Posterior cingulate gyrus (tissue), 11 donors: ENCODE data around the gene ABCF2.
A peak's percentile ranks its signal among the peaks of the same experiment; 100 is the strongest.

ENCODE experiments used
- DNase-seq, 10 donors: peaks; one replicate each; pipeline versions ENCODE4 v3.0.0 to v3.0.0-alpha.2; 2020 to 2021; ENCODE audit warnings: mixed read lengths in 3 of 10
- intact Hi-C: fragments of 100-400 bp; cut with DNase I; formaldehyde crosslinking; loops from one replicate; pipeline ENCODE4 v1.15.1; 2023

Gene ABCF2

DNA sequence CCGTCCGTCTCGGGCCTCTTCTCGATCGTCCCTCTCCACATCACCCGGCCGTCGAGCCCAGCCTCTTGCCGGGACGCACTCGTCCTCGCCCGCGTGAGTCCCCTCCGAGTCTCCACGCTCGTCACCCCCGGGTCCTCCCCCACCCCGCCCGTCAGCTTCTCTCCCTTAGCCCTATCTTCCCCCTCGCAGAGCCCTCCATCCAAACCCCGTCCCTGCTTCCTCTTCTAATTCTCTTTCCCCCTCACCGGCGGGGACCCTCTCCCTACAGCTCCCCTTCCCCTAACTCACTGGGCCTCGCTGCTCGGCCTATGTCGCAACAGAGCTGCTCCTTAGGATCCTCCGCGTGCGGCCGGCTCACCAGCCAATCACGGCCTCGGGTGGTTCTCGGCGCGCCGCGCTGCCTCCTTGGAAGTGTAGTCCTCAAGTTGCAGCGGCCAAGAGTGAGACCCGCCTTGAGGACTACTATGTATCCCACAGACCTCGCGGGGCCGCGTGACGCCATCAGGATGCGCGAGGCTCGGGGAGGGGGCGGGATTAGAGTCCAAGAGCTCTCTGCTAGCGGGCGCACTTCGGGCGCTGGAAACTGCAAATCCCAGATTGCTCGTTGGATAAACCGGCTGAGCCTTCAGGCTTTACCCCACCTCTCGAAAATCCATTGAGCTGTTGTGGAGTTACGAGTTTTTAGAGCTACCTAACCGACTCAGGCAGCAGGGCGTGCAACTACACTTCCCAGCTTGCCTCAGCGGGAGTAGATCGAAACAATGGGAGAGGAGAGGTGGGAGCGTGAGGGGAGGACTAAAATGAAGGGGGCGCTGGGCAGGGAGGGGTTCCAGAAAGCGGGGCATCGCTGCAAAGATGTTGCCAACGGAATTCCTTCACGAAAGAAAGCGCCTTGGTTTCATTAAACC is at the start of gene ABCF2:
ABCF2 (minus strand) TSS at position 331 of the 908 bp plus-strand sequence. CDS start 747 bp downstream, outside the sequence.
- intact Hi-C loops: no loop called here

DNA sequence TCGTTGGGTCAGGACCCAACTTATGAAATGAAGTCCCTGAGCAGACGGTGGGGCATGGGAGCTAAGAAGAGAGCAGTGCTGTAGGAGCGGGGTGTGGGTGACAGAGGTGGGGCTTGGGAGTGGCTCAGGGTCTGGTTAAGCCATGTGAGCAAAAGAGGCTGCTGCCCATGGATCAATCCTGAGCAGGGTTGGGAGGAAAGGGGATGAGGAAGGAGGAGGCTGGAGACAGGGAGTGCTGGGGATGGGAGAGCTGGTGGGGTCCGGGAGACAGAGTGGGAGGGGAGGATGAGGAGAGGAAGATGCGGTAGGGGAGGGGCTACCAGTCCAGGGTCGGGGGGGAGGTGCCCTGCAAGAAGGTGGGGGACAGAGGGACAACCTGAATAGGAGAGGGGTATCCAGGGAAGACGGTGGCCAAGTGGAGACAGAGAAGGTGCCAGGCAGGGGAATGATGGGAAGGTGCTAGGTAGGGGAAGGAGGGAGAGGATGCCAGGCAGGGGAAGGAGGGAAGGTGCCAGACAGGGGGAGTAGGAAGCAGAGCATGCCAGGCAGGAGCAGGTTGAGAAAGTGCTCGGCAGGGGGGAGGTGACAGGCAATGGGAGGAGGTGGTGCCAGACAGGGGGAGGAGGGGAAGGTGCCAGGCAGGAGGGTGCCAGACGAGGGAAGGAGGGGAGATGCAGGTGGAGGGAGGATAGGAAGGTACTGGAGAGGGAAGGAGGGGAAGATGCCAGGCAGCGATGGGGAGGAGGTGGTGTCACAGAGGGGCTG is 49.0 kb upstream of the ABCF2 start:
- peak in 5 of 10 donors; percentile 31 to 82 (median 43) for DNase-seq

More for the DNA sequence above, at the start of gene ABCF2:
- DNase-seq: peak; percentile 99 to 100 (median 100)

GRCh38 chr7:151274936-151275812 is 48.2 kb upstream of the ABCF2 start:
- DNase-seq: peak in 1 of 10 donors; percentile 78
- intact Hi-C loops: no loop called here

More for the DNA sequence above, 49.0 kb upstream of the ABCF2 start:
- intact Hi-C loops: no loop called here

DNA sequence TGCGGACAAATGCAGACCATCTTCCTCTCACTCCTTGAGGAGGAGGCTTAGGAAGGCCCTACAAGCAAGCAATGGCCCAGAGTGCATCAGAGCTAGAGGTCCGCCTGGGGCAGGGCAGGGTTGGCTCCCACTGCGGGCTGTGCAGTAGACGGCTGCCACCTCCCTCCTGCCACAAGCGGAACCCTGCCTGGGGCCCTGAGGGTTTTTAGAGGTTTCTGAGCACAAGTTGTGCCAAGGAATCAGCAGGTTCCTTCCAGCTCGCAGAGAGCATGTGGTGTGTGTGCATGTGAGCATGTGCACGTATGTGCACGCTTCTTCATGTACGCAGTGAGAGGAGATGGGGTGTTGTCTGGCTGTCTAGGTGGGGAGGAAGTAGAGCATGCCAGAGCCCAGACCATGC is 47.4 kb upstream of the ABCF2 start:
- intact Hi-C loops: no loop called here
- DNase-seq: peak in 1 of 10 donors; percentile 67

- peak in 1 of 10 donors; percentile 84 for DNase-seq
- intact Hi-C loops: no loop called here
Measured at GRCh38 chr7:151273651-151274390, 46.8 kb upstream of the ABCF2 start.

- DNase-seq: peak in 2 of 10 donors; percentile 80 to 83
- intact Hi-C loops: no loop called here
Measured at GRCh38 chr7:151272877-151273276, 45.9 kb upstream of the ABCF2 start.

DNA sequence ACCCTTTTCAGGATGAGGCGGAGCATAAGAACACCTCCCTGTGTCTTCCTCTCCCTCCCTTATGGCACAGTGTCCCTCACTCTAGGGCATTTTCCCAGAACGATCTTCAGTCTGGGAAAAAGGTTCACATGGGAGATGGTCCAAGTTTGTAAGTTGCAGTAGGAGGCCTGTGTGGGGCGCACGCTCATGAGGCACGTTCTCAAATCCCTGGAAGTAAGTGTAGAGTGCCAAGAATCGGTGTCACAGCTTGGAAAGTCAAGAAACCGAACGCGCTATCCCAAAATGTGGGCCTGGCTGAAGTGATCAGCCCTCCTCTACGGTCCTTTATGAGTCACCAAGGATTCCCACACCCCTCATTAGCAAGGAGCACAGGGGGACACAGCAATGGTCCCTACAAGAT is 45.4 kb upstream of the ABCF2 start:
- DNase-seq: peak in 2 of 10 donors; percentile 71 to 85
- intact Hi-C loops: no loop called here

DNA sequence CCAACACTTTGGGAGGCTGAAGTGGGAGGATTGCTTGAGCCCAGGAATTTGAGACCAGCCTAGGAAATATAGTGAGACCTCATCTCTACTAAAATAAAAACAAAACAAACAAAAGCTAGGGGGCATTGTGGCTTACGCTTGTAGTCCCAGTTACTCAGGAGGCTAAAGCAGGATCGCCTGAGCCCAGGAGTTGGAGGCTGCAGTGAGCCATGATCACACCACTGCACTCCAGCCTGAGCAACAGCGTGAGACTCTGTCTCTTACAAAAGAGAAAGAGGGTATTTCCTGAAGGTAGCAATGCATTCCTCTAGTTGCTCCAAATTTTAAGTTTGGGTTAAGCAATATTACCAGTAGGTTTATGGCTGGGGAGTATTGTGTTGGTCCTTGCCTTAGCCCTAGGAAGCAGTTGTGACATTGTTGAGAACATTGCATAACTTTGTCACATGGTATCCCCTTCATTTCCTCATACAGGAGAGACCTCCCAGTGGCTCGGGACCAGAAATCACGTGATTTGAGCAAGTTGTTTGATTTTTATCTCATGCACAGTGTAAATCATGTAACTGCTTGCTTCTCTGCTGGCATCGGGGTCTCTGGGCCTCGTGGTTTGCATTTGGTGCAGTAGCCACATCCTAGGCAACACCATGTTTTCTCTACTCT is 44.8 kb upstream of the ABCF2 start:
- intact Hi-C loops: no loop called here
- peak in 1 of 10 donors; percentile 60 for DNase-seq

DNA sequence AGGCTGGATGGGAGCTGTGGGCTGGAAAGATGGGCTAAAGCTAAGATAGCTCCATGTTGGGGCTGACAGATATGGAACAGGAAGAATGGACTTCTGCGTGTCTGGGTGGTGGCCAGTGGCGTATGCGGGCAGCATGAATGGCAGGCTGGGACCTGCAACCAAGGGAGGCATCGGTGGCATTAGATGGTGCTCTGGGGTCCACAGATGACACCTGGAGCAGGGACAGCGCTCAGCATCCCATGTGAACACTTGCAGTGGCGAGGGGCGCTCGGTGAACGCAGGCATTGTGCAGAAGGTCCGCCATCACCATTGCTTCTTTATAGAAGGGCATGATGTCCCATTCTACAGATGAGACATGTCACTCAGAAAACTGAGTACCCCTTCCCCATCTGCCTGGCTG is 42.5 kb upstream of the ABCF2 start:
- peak in 2 of 10 donors; percentile 62 to 67 for DNase-seq
- intact Hi-C loops: no loop called here

GRCh38 chr7:151265351-151265931 is 38.4 kb upstream of the ABCF2 start:
- intact Hi-C loops: no loop called here
- peak in 2 of 10 donors; percentile 40 to 60 for DNase-seq

DNA sequence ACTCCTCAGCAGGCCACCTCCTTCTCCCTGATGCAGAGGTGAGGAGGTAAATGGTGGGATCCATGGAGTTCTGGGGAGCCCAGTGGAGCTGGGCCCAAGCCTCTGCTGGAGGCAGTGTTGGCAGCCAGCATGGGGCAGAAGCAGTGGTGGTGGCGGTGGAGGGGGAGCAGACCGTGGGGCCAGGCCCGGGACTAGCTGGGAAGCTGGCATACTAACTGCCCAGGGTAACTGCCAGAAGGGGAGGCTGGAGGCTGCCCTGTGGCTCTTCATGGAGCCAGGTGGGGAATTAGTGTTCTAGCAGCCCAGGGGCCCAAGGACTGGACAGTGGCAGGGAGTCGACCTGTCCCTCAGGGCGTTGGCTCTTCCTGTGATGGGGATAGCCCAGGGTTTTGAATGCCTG is 37.6 kb upstream of the ABCF2 start:
- intact Hi-C loops: no loop called here
- peak in 3 of 10 donors; percentile 41 to 60 (median 60) for DNase-seq

DNA sequence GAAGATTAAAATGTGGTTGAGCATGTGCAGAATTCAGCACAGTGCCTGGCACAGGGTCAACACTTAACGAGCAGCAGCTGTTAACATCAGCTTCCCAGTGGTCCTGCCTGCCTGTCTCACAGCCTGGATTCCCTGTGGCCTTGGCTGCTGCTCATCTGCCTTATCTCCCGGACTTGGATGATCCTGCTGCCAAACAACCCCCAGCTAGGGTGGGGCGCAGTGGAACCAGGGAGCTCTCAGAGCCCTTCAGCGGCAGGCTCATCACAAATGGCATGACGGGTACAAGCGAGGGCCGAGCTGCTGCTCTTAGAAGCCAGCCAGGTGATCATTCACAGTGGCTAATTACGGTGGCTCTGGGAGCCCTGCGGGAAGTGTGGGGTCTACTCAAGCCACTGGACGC is 34.5 kb upstream of the ABCF2 start:
- DNase-seq: peak in 2 of 10 donors; percentile 25 to 44
- intact Hi-C loops: no loop called here

GRCh38 chr7:151260883-151261282 is 33.9 kb upstream of the ABCF2 start:
- DNase-seq: peak in 3 of 10 donors; percentile 20 to 55 (median 52)
- intact Hi-C loops: no loop called here

DNA sequence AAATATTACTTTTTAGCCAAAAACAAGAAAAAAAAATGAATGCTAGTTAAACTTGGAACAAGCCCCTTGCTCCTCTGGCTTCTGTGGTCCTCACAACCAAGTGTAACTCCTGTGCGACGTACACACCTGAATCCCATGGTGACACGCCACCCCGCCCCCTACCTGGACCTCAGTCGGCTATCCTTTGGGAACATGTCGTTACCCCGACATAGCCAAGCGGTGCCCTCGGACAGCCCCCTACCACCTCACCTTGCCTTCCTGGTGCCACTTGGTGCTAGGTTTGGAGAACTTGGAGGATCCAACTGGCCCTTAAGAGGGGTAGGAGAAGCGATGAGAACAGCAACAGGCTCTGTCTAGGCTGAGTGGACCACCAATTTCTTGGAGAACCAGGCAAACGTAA is 33.5 kb upstream of the ABCF2 start:
- intact Hi-C loops: no loop called here
- peak in 4 of 10 donors; percentile 17 to 84 (median 58) for DNase-seq

- DNase-seq: peak in 2 of 10 donors; percentile 32 to 74
- intact Hi-C loops: no loop called here
Measured at GRCh38 chr7:151257990-151258389, 31.0 kb upstream of the ABCF2 start.

DNA sequence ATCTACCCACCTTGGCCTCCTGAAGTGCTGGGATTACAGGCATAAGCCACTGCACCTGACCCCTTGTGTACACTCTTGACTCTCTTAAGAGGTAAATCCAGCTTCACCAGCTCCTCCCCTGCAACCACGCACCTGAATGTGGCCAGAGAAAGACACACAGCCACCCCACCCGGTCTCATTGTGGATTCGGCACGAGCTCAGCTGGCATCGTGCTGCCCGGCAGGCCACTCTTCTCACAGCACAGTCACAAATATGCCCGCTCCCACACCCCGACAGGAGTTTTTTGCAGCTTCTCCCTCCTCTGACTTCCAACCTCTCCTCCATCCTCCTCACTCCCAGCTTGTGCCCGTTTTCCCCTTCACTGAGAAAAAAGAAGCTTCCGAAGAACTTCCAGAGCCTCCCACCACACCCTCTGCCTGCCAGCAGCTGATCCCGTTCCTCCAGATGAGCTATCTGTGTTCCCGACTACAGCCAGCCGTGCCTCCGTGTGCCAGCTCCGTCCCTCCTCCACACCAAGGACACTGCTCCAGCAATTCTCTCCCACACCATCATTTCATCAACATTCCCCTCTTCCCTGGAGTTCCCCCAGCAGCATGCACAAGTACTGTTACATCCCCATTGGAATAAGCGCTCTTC is 29.5 kb upstream of the ABCF2 start:
- intact Hi-C loops: no loop called here
- peak in 8 of 10 donors; percentile 43 to 95 (median 68) for DNase-seq

- DNase-seq: peak in 1 of 10 donors; percentile 31
- intact Hi-C loops: no loop called here
Measured at GRCh38 chr7:151255390-151255789, 28.4 kb upstream of the ABCF2 start.

DNA sequence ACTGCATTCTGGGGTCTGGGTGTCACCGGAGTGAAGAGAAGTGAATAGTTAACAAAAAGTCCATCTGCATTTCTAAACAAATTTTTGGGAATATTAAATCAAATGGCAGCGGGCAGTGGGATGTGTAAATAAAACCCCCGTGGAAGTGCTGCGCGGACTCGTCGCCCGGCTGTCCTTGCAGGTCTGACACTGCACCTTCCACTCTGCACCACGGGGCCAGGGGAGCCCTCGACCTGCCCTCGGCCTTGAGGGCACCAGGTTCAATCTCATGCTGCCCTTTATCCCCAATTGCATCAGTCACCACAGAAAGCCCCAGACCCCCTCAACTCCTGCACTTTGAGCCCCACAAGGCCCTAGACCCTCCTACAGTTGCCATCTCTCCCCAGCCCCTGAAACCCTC is 27.8 kb upstream of the ABCF2 start:
- intact Hi-C loops: no loop called here
- peak in 3 of 10 donors; percentile 6 to 68 (median 30) for DNase-seq
